ENCODE results near the gene RAC2.
"Not testable (repeated sequence)": the region's sequence is repeated elsewhere in the genome, so short reads cannot be mapped to it uniquely, and the experiment has no call there.

Gene RAC2

DNA sequence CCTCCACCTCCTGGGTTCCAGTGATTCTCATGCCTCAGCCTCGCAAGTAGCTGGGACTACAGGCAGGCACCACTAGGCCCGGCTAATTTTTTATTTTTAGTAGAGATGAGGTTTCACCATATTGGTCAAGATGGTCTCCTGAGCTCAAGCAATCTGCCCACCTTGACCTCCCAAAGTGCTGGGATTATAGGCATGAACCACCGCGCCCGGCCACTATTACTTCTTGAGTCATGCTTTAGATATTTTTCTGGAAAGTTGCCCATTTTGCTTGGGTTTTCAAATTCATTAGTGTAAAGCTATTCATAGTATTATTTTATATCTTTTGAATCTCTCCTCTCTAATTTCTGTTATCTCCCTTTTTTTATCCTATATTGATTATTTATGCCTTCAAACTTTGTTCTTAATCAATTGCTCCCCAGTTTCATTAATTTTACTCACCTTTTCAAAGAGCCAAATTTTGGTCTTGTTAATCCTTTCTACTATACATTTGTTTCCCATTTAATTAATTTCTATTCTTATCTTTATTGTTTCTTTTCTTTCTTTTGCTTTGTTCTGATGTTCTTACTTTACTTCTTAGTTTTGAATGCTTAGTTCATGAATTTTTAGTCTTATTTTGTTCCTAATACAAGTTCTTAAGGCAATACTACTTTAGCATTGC is 10.3 kb upstream of the RAC2 start:
- peak; percentile 84 for DNase-seq

DNA sequence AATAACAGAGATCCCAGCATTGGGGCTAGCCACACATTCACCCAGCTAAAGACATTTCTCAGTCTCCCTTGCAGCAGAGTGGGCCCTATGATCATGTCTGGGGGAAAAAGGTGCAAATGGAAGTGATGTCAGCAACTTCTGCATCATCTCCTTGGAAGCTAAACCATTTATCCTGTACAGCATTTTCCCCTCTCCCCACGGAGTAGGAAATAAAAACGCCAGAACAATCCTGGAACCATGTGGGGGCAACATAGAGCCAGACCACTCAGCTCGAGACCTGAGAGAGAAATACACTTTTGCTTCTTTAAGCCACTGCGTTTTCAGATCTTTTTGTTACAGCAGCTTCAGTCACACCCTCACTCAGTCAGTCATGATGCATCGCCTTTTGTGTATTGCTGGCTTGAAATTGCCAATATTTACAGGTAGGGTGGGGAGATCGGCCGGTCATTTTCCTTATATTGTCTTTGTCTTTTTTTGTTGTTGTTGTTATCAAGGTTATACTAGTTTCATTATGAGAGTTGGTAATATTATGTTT is 9.1 kb upstream of the RAC2 start:
- peak; percentile 34 for DNase-seq

DNA sequence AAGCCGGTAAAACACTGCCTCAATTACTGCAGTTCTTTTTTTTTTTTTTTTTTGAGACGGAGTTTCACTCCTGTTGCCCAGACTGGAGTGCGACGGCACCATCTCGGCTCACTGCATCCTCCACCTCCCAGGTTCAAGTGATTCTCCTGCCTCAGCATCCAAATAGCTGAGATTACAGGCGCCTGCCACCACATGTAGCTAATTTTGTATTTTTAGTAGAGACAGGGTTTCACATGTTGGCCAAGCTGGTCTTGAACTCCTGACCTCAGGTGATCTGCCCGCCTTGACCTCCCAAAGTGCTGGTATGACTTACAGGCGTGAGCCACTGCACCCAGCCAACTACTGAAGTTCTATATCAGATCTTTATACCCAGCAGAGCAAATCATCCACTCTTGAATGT is 7.8 kb upstream of the RAC2 start:
- DNase-seq: not testable (repeated sequence)

DNA sequence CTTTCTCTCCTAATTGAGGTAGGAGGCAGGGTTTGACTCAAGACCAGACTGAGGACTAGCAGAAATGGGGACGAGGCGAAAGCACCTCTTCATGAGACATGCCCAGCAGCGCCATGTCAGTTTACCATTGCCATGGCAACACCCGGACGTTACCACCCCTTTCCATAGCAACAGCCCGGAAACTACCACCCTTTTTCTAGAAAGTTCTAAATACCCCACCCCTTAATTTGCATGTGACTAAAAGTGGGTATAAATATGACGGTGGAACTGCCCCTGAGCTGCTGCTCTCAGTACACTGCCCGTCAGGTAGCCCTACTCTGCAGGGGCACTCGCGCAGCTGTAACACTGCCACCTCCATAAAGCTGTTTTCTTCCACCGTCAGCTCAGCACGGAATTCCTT is 5.9 kb upstream of the RAC2 start:
- no peak for DNase-seq

DNA sequence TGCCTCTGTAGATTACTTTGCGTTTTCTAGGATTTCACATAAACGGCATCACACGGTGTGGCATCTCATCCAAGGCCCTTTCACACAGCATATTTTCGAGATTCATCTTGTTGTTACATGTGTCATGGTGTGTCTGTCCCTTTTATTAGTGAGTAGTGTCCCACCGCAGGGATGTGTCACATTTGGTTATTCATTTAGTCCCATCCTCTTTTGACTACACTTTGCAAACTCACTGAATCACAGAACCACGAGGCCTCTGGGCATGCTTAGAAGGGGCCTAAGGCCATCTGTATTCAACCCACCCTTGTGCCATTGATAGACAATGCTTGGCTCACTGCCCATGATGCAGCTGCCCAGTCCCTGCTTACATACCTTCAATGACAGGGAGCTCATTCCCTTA is 4.2 kb upstream of the RAC2 start:
- no peak for DNase-seq

DNA sequence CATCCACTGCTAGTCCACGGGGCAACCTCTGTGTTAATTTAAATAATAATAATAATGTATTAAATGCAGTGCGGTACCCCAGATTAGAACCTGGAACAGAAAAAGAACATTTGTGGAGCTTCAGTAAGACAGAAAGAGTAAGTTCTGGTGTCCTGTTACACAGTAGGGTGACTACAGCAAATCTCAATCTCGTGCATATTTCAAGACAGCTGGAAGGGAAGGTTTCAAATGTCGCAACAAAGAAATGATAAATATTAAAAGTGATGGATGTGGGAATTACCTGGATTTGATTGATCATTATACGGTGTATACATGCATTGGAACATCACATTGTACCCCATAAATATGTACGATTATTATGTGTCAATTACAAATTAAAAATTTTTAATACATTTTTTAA is 1.7 kb upstream of the RAC2 start:
- DNase-seq: no peak

DNA sequence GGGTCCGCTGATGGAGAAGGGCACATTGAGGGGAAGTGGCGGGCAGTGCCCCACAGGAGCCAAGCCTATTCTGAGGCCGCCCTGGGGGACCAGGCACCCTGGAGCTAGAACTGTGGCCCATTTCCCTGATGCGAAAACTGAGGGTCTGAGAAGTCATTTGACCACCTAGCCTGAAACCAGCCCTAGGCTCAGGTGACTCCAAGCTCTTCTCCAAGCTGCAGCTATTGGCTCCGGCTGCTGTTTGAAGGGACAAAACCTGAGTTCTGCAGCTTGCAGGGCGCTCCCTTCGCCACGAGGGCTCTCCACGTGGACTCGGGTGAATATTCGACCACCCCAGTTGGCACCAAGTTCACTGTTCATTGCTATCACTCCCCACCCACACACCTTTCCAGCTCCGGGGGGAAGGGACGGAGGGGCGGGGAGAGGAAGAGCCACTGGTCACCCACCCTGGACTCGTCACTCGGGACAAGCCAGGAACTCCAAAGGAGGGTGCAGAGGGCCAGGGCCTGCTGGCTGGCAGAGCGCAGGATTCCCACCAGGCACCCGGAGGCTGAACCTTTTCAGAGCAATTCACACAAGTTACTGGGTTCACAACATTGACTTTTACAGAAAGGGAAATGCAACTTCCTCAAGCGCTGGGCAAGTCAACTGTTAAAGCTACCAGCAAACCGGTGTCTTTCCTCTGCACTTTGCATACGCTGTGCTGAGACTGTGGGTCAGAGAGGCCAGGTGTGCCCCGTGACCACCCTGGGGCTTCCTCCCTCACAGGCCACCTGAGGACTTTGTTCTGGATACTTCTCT is 1.1 kb upstream of the RAC2 start:
- DNase-seq: no peak

DNA sequence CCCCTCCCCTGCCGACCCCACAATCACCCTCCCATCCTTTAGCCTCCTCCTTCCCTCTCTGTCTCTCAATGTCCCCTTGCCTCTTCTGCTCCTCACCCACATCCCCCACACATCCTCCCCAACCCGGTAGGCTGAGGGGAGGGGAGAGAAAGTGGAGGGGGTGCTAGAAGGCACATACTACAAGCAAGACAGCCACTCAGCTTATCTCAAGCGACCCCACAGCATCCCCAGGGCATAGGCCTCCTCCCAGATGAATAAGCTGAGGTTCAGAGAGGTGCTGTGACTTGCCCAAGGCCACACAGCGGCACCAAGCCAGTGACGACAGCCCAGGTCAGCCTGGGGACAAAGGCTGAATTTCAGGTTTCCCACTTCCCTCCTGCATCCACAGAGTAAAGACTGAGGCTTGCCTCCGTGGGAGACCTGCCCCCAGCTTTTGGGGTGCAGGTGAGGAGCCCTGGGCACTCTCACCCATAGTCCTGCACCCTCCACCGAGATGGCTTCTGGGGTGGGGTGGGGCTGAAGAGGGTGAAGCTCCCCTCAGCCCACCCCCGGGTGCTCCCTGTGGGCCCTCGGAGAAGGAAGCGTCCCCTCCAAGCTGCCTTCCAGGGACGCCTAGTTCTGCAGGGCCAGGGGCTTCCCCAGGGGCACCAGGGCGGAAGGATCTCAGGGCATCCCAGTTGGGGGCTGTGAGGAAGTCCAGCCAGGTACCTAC is 511 bp downstream of the RAC2 start:
- no peak for DNase-seq

DNA sequence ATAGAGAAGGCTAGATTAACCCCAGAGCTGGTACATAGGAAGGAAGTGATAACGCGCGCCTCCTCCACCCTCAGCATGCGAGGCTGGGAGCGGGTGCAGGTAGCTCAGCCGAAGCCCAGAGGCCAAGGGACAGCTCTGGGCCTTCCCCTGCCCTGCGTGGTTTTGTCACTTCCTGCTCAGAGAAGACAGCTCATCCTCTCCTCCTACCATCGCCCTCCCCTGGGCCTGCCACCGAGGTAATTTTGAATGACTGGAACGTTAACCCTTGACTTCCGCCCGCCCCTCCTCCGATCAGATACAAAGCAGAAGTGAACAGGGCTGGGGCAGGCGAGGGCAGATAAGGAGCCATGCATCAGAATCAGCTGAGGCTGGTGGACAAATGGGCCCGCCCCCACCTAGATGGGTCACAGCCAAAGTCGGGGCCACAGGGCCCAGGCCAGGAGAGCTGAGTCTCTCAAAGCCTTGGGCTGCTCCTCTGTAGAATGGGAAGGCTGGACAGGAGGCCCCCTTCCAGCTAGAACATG is 1.6 kb downstream of the RAC2 start:
- peak; percentile 61 for DNase-seq

DNA sequence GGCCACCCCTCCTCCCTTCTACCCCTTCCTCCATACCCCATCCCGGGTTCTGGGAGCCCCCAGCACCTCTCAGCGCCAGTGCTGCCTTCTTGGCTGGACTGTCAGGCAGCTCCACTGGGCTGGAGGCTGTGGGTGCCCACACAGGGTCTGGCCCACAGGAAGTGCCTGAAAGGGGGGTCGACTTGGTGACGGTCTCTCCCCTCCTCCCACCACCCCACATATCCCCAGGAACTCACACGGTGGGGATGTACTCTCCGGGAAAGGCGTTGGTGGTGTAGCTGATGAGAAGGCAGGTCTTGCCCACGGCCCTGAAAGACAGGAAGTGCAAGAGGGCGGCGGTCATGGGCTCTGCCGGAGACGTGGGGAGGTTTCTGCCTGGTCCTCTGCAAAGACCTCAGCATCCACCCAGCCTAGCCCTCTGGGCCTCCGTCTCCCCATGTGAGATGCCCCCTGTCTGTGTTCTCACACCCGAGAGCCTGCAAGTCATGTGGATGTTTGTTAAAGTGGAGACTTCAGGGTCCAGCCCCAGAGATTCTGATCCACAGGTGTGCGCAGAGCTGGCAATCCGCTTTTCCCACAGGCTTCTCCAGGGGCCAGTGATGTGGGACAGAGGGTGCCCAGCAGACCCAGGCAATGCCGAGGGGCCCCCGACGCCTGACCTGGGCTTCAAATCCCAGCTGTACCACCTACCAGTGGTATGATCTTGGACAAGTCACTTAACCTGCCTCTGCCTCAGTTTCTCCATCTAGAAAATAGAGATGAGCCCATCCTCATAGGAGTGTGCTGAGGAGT is 2.5 kb downstream of the RAC2 start:
- DNase-seq: no peak

DNA sequence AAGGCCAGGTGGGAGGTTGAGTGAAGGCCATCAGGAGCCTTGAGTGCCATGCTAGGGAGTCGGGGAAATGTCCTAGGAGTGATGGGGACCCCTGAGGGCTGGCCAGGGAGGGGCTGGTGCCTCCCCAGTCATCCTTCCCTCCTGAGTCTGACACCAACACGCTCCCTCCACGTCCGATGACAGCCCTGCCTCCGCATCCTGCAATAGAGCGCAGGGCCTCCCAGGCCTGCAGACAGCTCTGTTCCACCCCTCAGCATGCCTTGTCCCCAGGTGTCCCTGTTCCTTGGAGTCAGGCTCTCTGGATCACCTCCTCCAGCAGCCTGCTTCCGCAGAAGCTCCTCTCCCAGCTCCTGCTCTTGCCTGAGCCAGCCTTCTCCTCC is 3.1 kb downstream of the RAC2 start:
- no peak for DNase-seq

DNA sequence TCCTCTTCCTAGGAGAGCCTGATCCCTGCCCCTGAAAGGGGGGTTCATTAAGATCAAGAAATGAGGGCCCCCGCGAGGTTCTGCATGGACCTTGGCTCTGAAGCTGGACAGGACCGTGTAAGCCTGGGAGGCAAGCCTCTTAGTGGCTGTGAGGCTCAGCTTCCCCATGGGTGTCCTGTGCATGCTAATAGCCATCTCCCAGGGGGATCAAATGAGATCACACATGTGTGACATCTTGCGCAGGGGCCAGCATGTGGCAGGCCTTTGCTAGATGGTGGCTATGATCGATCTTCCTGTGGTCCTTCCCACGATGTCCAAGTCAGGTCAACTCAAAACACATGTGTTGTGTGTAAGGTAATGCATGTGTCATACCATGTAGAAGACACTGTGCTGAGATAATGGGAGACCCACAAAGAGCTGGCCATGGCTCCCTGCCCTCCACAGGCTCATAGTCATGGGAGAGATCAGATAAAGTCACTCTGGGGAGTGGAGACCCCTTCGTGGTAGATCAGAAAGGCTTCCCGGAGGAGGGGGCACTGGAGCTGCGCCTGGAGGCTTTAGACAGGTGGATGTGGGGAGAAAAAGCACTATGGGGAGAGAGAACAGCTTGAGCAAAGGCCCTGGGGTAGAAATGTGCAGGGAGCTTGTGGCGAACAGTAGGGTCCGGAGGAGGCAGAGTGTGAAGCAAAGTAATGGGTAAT is 3.7 kb downstream of the RAC2 start:
- DNase-seq: no peak

DNA sequence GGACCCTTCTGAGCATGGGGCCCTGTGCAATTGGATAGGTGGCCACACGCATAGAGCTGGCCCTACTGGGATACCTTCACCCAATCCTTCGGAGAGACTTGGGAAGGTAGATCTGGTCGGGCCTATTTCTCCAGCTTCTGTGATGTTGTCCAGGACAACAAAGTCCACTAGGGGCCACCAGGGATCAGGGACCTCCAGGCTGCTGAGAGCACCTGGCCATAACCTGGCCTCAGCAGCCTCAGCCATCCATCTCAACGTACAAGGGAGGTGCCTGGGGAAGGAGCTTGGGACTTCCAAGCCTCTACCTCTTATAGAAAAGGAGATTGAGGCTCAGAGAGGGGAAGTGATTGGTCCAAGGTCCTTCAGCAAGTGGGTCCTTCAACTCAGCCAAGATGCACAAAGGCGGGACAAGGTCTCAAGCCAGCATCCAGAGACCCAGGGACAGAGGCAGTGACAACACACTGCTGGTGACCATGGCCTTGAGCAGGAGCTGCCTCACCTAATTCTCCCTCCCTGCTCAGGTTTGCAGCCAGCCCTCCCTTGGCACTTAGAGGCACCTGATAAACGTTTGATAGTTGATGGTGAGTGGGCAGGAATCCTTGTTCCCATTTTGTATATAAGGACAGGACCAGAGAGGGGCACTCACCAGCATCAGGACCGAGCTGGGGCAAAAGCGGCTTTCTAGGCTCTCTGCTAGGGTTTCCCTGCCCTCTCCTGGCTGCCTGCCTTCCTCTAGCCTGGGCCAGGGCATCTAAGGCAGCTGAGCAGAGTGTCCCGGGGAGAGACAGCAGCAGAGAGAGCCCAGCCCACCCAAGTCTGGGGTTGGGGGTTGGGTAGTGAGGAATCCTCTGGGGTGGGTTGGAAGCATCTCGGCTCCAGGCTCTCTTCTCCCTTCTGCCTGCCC is 4.5 kb downstream of the RAC2 start:
- DNase-seq: no peak

DNA sequence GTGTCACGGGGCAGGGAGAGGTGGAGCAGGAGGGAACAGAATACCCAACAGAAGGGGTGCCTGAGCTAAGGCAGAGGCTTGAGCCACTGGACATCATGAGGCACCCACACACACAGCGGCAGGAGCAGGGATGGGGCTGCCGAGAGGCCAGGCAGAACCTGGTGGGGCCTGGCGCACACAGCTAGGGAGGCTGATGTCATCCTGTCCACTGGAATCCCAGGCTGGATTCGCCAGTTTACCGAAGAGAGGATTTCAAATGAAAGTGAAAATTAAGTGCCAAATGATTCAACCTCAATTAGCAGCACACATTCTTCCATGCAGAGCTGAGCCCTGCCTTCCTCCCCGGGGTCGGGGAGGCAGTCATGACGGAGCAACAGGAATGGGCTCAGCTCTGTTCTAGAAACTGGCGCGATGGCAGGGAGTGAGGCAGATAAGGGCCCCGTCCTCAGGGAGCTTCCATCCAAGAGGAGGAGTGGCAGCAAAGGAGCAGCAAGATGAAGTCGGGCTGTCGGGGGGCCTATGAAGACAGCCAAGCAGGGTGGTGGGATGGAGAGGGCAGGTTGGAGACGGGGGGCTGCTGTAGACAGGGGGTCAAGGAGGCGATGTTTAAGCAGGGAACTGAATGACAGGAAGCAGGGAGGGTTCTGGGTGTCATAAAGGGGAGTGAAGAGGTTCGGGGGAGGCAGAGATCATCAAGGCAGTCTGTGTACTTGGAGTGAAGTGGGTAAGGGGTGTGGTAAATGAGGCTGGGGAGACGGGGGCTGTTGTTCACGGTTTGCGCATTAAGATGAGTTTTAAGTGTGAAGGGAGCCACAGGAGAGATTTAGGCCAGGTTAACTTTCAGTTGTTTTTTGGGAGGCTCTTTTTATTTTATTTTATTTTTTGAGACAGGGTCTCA is 6.4 kb downstream of the RAC2 start:
- peak; percentile 21 for DNase-seq

DNA sequence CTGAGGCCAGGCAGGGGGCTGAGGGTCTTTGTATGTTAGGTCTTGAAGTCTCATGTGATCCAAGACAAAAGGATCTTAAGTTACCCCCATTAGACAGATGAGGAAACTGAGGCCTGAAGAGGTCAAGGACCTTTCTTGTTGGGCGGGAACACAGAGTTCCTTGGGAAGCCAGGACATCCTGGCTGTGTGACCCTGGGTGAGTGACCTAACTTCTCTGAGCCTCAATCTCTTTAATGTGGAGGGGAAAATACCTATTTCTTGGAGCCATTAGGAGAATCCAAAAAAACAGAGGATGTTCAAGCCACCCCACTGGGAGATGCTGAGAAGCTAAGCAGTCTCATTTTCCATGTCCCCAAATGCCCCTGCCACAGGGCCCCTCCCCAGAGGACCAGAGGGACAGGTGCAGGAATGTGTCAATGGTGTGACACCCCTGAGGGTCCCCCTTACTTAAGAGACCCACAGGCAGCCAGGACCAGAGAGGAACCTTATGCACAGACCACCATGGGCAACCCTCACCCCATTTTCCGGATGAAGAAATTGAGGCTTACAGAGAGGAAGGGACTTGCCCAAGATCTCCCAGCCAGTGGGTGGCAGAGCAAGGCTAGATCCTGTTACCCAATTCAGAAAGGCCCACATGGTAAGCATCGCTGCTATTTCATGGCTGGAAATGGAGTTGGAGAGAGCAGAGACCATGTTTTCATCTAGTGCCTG is 8.0 kb downstream of the RAC2 start:
- DNase-seq: no peak

DNA sequence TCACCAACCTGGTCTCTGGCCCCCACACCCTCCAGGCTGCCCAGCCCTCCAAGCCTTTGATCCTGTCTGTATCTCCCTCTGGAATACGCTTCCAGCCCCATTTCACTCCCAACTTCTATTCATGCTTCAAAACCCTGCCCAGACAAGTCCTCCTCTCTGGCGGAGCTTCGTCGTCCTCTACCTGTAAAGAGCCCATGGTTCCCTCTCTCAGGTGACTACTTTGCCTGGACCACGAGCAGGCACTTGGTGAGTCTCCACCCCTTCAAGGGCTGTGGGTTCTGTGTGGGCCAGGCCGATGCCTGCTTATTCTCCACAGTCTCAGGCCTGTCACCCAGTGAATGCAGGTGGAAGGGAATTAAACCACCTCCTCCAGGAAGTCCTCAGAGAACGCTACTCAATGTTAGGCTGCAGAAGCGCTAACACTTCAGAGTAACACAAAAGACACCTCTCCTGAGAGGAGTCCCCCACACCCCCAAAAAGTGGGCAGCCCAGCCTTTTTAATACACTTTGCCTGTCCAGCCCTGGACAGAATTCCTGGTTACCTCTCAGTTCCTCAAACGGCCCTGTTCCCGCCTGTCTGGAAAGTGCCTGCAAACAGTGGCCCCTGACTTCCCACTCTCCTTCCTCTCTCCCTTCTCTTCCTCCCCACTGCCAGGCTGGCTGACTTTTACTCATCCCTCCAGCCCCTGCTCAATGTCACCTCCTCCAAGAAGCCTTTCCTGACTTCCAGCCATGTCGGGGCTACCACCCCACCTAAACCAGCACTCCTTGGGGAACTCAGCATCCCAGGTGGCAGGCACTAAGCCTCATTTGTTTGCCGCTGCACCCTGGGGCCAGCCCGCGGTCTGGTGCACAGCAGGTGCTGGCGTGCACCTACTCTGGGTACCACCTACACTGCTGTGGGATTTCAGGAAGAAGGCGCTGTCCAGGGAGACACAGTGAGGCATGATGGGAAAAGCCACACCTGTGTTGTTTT is 9.0 kb downstream of the RAC2 start:
- DNase-seq: no peak

DNA sequence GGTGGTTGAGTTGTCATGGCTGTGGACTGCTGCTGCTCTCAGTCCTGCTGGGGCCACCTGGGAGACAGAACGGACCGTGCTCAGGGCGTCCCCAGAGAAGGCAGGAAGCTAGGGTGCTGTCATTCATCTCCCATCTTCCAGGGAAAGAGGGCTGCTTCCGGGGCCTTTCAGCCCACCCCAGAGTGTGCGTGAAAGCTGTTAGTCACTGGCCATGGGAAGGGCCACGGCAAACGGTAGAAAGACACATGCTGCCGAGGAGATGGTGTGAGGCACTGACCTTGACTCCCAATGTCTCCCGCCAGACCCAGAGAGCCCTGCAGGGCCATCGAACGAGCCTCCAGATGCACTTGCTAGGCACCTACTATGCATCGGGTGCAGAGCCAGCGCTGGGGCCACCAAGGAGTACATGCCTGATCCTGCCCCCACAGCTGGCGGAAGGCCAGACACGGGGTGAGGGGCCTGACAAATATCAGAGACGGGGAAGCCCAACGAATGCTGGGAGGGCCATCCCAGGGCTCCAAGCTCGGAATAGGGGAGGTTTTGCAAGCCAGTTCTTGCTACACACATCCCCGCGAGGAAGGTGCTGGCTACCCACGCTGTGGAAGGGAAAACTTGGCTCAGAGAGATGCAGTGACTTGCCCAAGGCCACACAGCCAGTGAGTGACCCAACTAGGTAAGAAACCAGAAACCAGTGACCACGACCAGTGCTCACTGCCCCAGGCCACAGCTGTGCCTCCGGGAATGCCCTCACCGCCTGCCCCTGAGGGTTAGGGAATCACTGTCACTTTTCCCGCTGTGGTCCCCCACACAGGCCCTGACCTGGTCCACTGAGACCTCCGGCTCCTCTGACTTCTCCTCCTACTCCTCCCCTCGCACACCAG is 10.1 kb downstream of the RAC2 start:
- no peak for DNase-seq

Measured in EL (cell line).